ENCODE measurements around the gene GGTA1.

- no peak for TF ChIP-seq CTCF (IDR thresholded peaks at IDR 0.05)
- TF ChIP-seq POLR2A (IDR thresholded peaks at IDR 0.05): no peak
- TF ChIP-seq POLR2AphosphoS5 (IDR thresholded peaks at IDR 0.05): no peak
These were observed 58.5 kb downstream of the GGTA1 start for GRCh38 chr9:121441165-121441564.

Measured in prostate gland (tissue), 2 donors.